Measurements from ENCODE around the gene CSTA. TPM values are rescaled to one million over a fixed set of nuclear protein-coding genes. Genes with fewer than 3 reads are reported as not detected.

Gene CSTA, protein sequence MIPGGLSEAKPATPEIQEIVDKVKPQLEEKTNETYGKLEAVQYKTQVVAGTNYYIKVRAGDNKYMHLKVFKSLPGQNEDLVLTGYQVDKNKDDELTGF
- total RNA-seq (2022; extraction: Qiagen RNA extraction) = 0.93 to 1.4 TPM (median 1.1 TPM) in 5 replicates

DNA sequence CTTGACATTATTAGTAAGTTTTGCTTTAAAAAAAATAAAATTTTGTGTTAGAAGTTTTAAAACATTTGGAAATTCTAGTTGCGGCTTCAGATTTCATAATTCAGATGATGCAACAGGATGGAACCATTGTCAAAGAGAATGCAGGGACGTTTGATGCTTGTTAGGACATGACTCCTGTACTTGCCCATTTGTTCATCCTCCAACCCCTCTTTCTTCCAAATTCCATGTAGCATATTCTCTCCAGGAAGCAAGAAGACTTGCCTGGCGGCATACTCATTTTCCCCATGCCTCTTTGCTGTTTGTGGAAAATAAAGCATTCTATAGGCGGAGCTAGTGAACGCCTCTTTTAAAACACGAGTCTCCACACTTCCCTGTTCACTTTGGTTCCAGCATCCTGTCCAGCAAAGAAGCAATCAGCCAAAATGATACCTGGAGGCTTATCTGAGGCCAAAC is at the start of gene CSTA:
Gene CSTA, plus strand, starts transcription at position 378 of the 453 bp plus-strand sequence. Its CDS starts 45 bp downstream, at position 423.

DNA sequence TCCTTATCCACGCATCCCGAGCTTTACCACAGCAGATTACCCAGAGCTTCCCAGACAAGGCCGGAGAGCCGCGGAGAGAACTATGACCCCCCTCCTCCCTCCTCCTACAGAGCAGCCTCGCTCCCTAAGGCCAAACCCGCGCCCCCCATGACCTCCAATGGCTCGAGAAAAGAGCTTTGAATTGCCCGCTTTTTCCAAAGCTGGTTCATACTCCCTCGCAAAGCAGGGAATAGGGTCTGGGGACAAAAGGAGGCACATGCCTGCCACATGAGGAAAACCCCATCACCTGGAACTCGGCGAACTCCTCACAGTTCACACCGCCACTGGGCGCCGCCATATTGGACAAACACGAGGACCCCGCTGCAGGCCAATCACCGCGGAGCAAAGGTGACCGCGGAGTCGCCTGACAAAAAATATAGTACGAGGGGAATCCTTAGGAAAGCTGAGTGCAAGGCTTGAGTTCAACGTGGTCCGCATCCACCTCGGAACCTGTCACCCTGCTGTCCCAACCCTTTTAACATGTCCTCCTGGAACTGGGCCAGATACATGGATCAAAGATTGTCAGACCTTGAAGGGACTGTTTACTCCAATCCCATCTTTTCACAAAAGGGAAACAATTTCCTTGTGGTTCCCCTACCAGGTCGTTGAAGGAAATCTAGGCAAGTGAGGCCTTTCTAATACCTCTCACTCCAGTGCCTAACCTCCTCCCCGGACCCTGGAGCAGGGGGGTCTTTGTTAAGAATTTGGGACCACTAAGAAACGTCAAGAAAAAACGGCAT is 58.0 kb downstream of the CSTA start, which contains the start of gene MIX23:
Gene MIX23, minus strand, starts transcription at position 344 of the 779 bp plus-strand sequence. Its CDS starts 7 bp downstream, at position 337.

DNA sequence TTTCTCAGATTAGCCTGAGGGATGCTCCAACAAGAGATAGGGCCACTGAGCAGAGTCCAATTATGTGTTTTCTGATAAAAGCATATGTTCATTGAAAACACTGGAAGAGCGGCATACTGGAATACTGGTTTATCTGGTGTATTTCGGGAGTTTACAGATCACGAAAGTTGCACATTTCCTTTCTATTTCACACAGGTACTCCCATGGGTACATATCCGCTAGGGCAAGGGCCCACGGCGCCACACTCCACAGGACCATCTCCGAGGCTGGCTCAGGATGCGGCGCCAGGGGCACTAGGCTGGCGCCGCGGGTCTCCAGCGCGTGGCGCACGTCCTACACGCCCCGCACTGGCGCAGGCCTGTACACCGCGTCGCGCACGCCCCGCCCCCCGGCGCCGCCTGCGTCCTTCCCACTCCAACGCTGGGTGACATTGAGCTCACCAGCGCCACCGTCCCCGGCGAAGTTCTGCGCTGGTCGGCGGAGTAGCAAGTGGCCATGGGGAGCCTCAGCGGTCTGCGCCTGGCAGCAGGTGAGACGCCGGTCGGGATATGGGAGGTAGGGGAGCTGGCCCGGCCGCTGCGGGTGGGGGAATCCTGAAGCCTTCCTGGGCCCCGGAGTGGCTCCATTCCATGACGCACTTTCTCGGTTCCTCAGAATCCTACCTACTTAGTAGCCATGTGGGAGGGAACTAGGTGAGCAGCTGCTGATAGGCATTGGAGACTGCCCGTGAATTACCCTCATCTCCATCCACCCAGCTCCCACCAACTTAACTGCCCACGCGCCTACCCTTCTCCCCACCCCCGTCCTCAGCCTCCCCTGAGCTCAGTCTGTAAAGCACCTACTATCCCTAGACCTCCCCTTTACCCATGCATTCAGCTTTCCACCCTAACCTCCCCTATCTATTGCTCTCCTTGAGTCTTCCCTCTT is 59.0 kb downstream of the CSTA start, which contains the start of gene FAM162A:
Gene FAM162A, plus strand, starts transcription at position 412 of the 927 bp plus-strand sequence. Its CDS starts 84 bp downstream, at position 496.

Other genes starting within 250 kb of the CSTA start
- gene CASR, start 141.6 kb upstream of the CSTA start, total RNA-seq (2022; extraction: Qiagen RNA extraction) = not detected in 5 replicates
- 42.8 to 76.4 TPM (median 50.1 TPM) in 5 replicates for gene MIX23, start 58.0 kb downstream of the CSTA start, total RNA-seq (2022; extraction: Qiagen RNA extraction)
- 31.3 to 36.7 TPM (median 34.7 TPM) in 5 replicates for gene FAM162A, start 58.9 kb downstream of the CSTA start, total RNA-seq (2022; extraction: Qiagen RNA extraction)
- gene WDR5B, start 90.8 kb downstream of the CSTA start, total RNA-seq (2022; extraction: Qiagen RNA extraction) = 2.5 to 3.7 TPM (median 3.4 TPM) in 5 replicates
- 54.3 to 67.7 TPM (median 63.5 TPM) in 5 replicates for gene KPNA1, start 189.7 kb downstream of the CSTA start, total RNA-seq (2022; extraction: Qiagen RNA extraction)
- 5.1 to 6.1 TPM (median 5.5 TPM) in 5 replicates for gene PARP9, start 239.1 kb downstream of the CSTA start, total RNA-seq (2022; extraction: Qiagen RNA extraction)
- 7.2 to 9.0 TPM (median 8.1 TPM) in 5 replicates for gene DTX3L, start 239.1 kb downstream of the CSTA start, total RNA-seq (2022; extraction: Qiagen RNA extraction)